GM19328 (cell line): ENCODE measurements around the gene CASZ1.

ENCODE experiments used
- ATAC-seq: cut with Tn5 transposase; IDR thresholded peaks from one replicate; pipeline ENCODE4 v1.9.1; 2021; ENCODE audit warnings: mild to moderate bottlenecking, moderate library complexity; ENCODE audit not compliant: unreplicated experiment

The CASZ1 gene

GRCh38 chr1:10692401-10693021 lies 103.9 kb downstream of the CASZ1 start:
- ATAC-seq, result no peak

- ATAC-seq, result no peak
Observed at GRCh38 chr1:10691740-10692125, 104.7 kb downstream of the CASZ1 start.

GRCh38 chr1:10691075-10691739 lies 105.2 kb downstream of the CASZ1 start:
- no peak for ATAC-seq

GRCh38 chr1:10690484-10690883 lies 106.0 kb downstream of the CASZ1 start:
- ATAC-seq, result no peak

GRCh38 chr1:10688409-10688786 lies 108.0 kb downstream of the CASZ1 start:
- ATAC-seq, result no peak

- ATAC-seq, result no peak
Observed at GRCh38 chr1:10687782-10688408, 108.6 kb downstream of the CASZ1 start.

- no peak for ATAC-seq
Observed at GRCh38 chr1:10687251-10687651, 109.2 kb downstream of the CASZ1 start.

GRCh38 chr1:10686404-10687040 lies 109.9 kb downstream of the CASZ1 start:
- ATAC-seq, result no peak

- no peak for ATAC-seq
Observed at GRCh38 chr1:10685808-10686403, 110.5 kb downstream of the CASZ1 start.

GRCh38 chr1:10685196-10685807 lies 111.1 kb downstream of the CASZ1 start:
- ATAC-seq, result no peak

GRCh38 chr1:10684221-10684620 lies 112.2 kb downstream of the CASZ1 start:
- no peak for ATAC-seq

- ATAC-seq, result no peak
Observed at GRCh38 chr1:10682449-10683309, 113.8 kb downstream of the CASZ1 start.

- no peak for ATAC-seq
Observed at GRCh38 chr1:10682108-10682445, 114.4 kb downstream of the CASZ1 start.

GRCh38 chr1:10681296-10682107 lies 114.9 kb downstream of the CASZ1 start:
- ATAC-seq, result no peak

GRCh38 chr1:10680487-10680886 lies 116.0 kb downstream of the CASZ1 start:
- ATAC-seq, result no peak

GRCh38 chr1:10679496-10680220 lies 116.8 kb downstream of the CASZ1 start:
- ATAC-seq, result no peak

GRCh38 chr1:10678852-10679251 lies 117.6 kb downstream of the CASZ1 start:
- no peak for ATAC-seq

- no peak for ATAC-seq
Observed at GRCh38 chr1:10678402-10678801, 118.0 kb downstream of the CASZ1 start.
